VCaP (cell line): ENCODE data around the gene SLC25A29.

Experiments used
- H3K27ac ChIP-seq: fragments of 450-650 bp; 2 replicates; pipeline ENCODE4 v1.5.1; 2017
- TF ChIP-seq, protein P1 (sequence below): fragments of 450-650 bp; conservative IDR thresholded peaks from 2 replicates; pipeline ENCODE4 v1.5.1; 2017; ENCODE audit warnings: mild to moderate bottlenecking, moderate library complexity

SLC25A29 gene

GRCh38 chr14:100334904-100335303 is 28.7 kb upstream of the SLC25A29 start:
- H3K27ac ChIP-seq: no peak overlapping the region
- TF ChIP-seq, protein P1, sequence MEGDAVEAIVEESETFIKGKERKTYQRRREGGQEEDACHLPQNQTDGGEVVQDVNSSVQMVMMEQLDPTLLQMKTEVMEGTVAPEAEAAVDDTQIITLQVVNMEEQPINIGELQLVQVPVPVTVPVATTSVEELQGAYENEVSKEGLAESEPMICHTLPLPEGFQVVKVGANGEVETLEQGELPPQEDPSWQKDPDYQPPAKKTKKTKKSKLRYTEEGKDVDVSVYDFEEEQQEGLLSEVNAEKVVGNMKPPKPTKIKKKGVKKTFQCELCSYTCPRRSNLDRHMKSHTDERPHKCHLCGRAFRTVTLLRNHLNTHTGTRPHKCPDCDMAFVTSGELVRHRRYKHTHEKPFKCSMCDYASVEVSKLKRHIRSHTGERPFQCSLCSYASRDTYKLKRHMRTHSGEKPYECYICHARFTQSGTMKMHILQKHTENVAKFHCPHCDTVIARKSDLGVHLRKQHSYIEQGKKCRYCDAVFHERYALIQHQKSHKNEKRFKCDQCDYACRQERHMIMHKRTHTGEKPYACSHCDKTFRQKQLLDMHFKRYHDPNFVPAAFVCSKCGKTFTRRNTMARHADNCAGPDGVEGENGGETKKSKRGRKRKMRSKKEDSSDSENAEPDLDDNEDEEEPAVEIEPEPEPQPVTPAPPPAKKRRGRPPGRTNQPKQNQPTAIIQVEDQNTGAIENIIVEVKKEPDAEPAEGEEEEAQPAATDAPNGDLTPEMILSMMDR: no peak

DNA sequence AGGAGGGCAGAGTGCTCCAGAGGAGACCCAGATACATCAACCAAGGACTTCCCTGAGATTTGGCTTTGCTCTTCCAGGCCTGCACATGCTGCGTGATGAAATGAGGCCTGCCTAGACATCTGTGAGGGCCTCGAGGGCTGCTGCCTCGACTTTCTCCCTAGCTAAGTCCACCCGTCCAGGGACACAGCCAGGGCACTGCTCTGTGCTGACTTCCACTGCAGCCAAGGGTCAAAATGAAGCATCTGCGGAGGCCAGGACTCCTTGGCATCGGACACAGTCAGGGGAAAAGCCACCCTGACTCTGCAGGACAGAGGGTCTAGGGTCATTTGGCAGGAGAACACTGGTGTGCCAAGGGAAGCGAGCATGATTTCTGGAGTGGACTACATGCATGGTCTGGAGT is 27.6 kb upstream of the SLC25A29 start:
- TF ChIP-seq, protein P1: no peak
- no peak overlapping the region for H3K27ac ChIP-seq

DNA sequence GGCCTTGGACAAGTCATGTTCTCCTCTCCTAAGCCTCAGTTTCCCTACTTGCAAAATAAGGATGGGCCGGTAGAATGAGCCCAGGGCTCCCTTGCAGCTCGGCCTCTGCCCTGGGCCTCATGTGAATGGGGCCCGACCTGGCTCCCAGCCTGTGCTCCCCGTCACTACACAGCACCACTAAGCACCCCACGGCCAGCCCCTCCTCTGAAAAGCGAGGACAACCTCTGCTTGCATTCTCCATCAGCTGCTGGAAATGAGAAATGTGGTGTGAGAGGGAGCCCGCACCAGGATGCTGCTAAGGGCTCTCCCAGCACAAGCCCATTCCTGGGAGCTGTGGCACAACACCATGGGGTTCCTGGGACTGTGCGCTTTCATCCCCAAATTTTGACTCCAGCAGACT is 27.1 kb upstream of the SLC25A29 start:
- TF ChIP-seq, protein P1: no peak
- no peak overlapping the region for H3K27ac ChIP-seq

GRCh38 chr14:100332797-100333196 is 26.6 kb upstream of the SLC25A29 start:
- TF ChIP-seq, protein P1: no peak
- H3K27ac ChIP-seq: no peak overlapping the region

DNA sequence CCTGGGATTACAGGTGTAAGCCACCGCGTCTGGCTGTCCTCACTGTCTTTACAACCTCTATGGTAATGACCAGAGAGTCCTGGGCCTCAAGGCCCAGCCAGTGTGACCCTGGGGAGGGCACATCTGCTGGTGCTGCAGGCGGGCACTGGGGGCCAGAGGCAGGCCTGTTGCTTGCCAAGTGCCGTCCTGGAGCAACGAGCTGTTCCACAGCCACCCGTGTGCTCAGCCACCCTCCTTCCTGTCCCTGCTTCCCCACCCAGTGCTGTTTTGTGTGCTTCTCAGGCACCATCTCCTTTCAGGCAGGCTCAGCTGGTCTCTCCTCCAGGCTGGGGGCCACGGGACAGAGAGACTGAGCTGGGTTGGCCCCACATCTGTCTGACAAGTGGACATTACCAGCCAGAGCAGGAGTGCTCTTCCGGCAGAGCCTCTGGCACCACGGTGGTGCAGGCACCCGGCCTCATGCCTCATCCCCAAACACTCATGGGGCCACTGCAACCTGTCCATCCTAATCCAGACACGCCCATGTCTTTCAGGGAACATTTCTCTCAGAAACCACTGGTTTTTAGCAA is 25.9 kb upstream of the SLC25A29 start:
- TF ChIP-seq, protein P1: no peak
- H3K27ac ChIP-seq: no peak overlapping the region

DNA sequence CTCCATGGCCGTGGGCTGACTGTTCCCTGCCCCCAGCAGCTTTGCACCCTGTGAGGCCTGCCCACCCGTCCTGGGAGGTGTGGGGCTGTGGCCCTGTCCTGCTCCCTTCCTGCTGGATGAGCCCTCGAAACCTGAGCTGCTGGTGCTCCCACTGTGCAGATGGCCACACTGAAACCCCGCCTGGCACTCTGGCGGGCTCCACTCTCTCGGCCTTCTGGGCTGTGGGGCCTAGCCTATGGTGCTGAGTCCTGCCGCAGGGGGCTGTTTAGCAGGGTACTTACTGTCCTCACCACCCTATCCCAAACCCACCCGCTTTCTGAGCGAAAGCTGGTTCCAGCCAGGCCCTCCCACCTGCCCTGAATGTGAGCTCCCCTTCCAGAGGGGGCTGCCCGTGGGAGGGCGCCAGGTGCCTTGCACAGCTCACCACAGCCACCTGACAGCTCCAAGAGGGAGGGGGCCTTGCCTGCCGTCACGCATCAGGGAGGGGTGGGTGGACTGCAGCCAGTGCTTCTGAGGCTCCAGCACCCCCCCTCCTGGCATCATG is 24.2 kb upstream of the SLC25A29 start:
- H3K27ac ChIP-seq: no peak overlapping the region
- TF ChIP-seq, protein P1: no peak

GRCh38 chr14:100330007-100330344 is 23.7 kb upstream of the SLC25A29 start:
- TF ChIP-seq, protein P1: no peak
- no peak overlapping the region for H3K27ac ChIP-seq
